Hepatocyte (in vitro differentiated cells): ENCODE measurements around the gene TMEM242. TPM values are rescaled to one million over a fixed set of nuclear protein-coding genes. Genes with fewer than 3 reads are reported as not detected.

ENCODE experiments used
- DNase-seq: peaks from one replicate; pipeline ENCODE4 v3.0.0-alpha.2; 2016; ENCODE audit warnings: low spot score
- H2AFZ ChIP-seq: fragments of 200-600 bp; sonication (generic); 2 replicates; pipeline ENCODE4 v1.6.0; 2016; ENCODE audit warnings: antibody characterized with exemption, mild to moderate bottlenecking
- H3K27ac ChIP-seq: fragments of 200-600 bp; sonication (generic); 2 replicates; pipeline ENCODE4 v1.5.1; 2016; ENCODE audit warnings: mild to moderate bottlenecking
- H3K27me3 ChIP-seq: fragments of 200-600 bp; sonication (generic); 2 replicates; pipeline ENCODE4 v1.6.1; 2016
- H3K36me3 ChIP-seq: fragments of 200-600 bp; sonication (generic); replicated peaks from 2 replicates; pipeline ENCODE4 v1.5.1; 2016; ENCODE audit warnings: low read depth; ENCODE audit not compliant: insufficient read depth
- H3K4me1 ChIP-seq: fragments of 200-600 bp; sonication (generic); 2 replicates; pipeline ENCODE4 v1.5.1; 2016; ENCODE audit warnings: mild to moderate bottlenecking, moderate library complexity; ENCODE audit not compliant: insufficient read depth
- H3K4me2 ChIP-seq: fragments of 200-600 bp; sonication (generic); 2 replicates; pipeline ENCODE4 v1.6.0; 2016
- H3K4me3 ChIP-seq: fragments of 200-600 bp; sonication (generic); 2 replicates; pipeline ENCODE4 v1.5.1; 2016; ENCODE audit warnings: mild to moderate bottlenecking
- H3K79me2 ChIP-seq: fragments of 200-600 bp; sonication (generic); 2 replicates; pipeline ENCODE4 v1.6.0; 2017; ENCODE audit warnings: mild to moderate bottlenecking
- H3K9me2 ChIP-seq: fragments of 200-600 bp; sonication (generic); replicated peaks from 2 replicates; pipeline ENCODE4 v1.6.0; 2017; ENCODE audit warnings: mild to moderate bottlenecking; ENCODE audit not compliant: insufficient read depth
- H3K9me3 ChIP-seq: fragments of 200-600 bp; sonication (generic); 2 replicates; pipeline ENCODE4 v1.5.1; 2016; ENCODE audit warnings: low read depth, mild to moderate bottlenecking
- H4K20me1 ChIP-seq: fragments of 200-600 bp; sonication (generic); 2 replicates; pipeline ENCODE4 v1.6.0; 2016; ENCODE audit warnings: mild to moderate bottlenecking; ENCODE audit not compliant: insufficient read depth, poor library complexity, severe bottlenecking
- EZH2 ChIP-seq: fragments of 200-600 bp; sonication (generic); IDR thresholded peaks from 2 replicates; pipeline ENCODE4 v1.6.1; 2016; ENCODE audit warnings: antibody characterized with exemption, mild to moderate bottlenecking, borderline replicate concordance
- EZH2phosphoT487 ChIP-seq: fragments of 200-600 bp; sonication (generic); IDR thresholded peaks from one replicate; pipeline ENCODE4 v1.6.1; 2018; ENCODE audit warnings: antibody characterized with exemption, mild to moderate bottlenecking, low read depth, moderate library complexity; ENCODE audit not compliant: unreplicated experiment, severe bottlenecking
- WGBS: methylation state at CpG from one replicate; pipeline ENCODE4 v1.1.6; 2016; ENCODE audit warnings: low lambda C conversion rate; ENCODE audit errors: missing lambda C conversion rate; 5-methylcytosine and 5-hydroxymethylcytosine counted together
- polyA plus RNA-seq: library from polyadenylated mRNA; unstranded; fragments of >200 nt; fragmentation: Nextera tagmentation; extraction: Ambion mirVana; gene quantifications from 2 replicates; pipeline ENCODE4 v1.2.1, GENCODE V29; 2016
- total RNA-seq: library from RNA; depleted of rRNA; stranded (reverse); fragments of >200 nt; gene quantifications from 2 replicates; pipeline ENCODE4 v1.2.3, GENCODE V29; 2014
- TF ChIP-seq, protein P1 (sequence below): fragments of 200-600 bp; sonication (generic); IDR thresholded peaks from 2 replicates; pipeline ENCODE4 v1.5.1; 2016; ENCODE audit warnings: antibody characterized with exemption, mild to moderate bottlenecking; ENCODE audit not compliant: poor library complexity

TMEM242 gene
- total and polyA plus RNA-seq, 2 experiments from 2014 or later = 9.0 to 13.7 TPM

DNA sequence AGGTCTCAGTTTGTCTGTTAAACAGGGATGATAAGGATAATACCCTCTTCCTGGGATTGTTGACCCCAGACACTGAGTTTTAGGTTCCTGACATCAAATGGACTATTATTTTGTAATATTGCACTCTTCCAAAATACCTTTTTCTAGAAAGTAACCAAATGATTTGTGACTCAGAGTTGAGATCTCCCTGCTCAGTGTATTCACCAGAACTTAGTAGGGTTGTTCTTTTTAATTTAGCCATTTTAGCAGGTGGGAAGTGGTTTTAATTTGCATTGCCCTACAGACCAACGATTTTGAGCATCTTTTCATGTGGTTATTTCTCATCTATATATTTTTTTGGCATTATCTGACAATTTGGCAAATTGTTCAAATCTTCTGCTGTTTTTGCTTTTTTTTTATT lies 75.1 kb downstream of the TMEM242 start:
- 71% methylated on average over 1 of the region's 1 CpG for WGBS
- Histone ChIP-seq H3K4me1 (peaks cover 24% of the 10 kb centered on the region), H3K4me2 (no peak overlapping the region), H3K27me3 (peaks cover 2% of the 10 kb centered on the region), H3K9me3 (no peaks in the 10 kb centered on the region), H4K20me1 (no peaks in the 10 kb centered on the region), H3K9me2 (no peaks in the 10 kb centered on the region), H3K36me3 (no peaks in the 10 kb centered on the region), H3K4me3 (no peak overlapping the region), H3K27ac (no peak overlapping the region), H2AFZ (no peak overlapping the region), H3K79me2 (no peaks in the 10 kb centered on the region)
- TF ChIP-seq, protein P1, sequence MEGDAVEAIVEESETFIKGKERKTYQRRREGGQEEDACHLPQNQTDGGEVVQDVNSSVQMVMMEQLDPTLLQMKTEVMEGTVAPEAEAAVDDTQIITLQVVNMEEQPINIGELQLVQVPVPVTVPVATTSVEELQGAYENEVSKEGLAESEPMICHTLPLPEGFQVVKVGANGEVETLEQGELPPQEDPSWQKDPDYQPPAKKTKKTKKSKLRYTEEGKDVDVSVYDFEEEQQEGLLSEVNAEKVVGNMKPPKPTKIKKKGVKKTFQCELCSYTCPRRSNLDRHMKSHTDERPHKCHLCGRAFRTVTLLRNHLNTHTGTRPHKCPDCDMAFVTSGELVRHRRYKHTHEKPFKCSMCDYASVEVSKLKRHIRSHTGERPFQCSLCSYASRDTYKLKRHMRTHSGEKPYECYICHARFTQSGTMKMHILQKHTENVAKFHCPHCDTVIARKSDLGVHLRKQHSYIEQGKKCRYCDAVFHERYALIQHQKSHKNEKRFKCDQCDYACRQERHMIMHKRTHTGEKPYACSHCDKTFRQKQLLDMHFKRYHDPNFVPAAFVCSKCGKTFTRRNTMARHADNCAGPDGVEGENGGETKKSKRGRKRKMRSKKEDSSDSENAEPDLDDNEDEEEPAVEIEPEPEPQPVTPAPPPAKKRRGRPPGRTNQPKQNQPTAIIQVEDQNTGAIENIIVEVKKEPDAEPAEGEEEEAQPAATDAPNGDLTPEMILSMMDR = no peak
- TF ChIP-seq EZH2 (no peak), EZH2phosphoT487 (no peak)
- DNase-seq = no peak

DNA sequence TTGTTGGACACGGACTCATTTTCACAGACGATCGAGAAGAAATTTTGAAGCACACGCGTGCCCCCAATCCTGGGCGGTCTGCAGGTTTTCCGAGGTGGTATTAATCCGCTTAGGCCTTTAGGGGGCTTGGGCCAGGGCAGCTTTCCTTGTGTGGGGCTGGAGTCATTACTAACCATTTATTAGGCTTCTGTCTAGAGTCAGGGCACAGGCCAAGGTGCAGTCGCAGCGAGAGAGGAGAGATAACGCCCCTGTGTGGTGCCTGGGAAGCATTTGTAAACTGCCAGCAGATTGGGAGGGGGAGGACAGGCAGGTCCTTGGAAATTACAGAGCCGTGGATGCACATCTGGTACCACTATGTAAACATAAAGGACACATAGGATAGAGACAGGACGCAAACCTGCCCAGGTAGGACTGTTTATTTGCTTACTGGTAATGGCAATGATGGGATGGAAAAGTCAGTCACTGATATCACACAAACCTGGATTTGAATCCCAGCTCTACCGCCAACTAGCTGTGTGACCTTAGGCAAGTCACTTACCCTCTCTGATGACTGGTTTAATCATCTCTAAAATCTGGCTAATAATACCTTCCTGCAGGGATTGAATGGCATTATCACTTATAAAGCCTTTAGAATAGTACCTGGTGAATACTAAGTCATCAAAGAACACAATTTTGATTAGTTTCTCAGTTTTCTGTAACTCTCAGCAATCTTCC lies 76.4 kb downstream of the TMEM242 start:
- Histone ChIP-seq H3K27ac (no peak overlapping the region), H3K9me2 (no peaks in the 10 kb centered on the region), H2AFZ (no peak overlapping the region), H3K36me3 (no peaks in the 10 kb centered on the region), H3K4me3 (no peak overlapping the region), H3K9me3 (no peaks in the 10 kb centered on the region), H4K20me1 (no peaks in the 10 kb centered on the region), H3K4me1 (peaks cover 20% of the 10 kb centered on the region), H3K4me2 (no peak overlapping the region), H3K79me2 (no peaks in the 10 kb centered on the region), H3K27me3 (no peaks in the 10 kb centered on the region)
- no peak for DNase-seq
- TF ChIP-seq EZH2 (no peak), EZH2phosphoT487 (no peak)
- TF ChIP-seq, protein P1 = no peak
- WGBS = 85% methylated on average over 14 of the region's 14 CpGs

DNA sequence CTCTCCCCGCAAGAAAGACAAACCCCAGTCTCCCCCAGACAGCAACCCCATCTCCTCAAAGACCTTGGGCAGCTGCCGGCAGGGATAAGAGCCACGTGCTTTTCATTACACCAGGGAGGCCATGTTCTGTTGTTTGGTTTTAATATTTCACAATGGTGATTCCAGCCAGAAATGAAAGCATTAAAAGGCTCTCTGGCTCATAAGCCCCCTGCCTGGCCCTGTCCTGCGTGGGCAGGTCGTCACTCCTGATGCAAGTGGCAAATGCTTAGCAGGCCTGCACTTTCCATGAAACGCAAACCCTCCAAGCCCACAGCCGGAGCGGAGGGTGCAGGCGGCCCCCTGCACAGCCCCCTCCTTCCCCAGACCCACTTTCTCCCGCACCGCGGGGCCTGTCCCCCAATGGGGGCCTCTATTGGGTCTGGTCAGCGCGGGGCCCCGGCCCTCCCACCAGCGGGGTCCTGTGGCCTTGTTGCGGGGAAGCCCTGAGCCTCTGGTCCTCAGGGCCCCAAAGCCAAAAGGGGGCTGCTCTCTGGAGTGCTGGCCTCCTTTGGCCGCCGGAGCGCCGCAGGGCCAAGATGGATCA lies 77.2 kb downstream of the TMEM242 start:
- H2AFZ ChIP-seq = no peak overlapping the region
- WGBS = 70% methylated on average over 19 of the region's 21 CpGs
- no peaks in the 10 kb centered on the region for H3K27me3 ChIP-seq
- H3K36me3 ChIP-seq = no peaks in the 10 kb centered on the region
- DNase-seq = no peak
- H3K79me2 ChIP-seq = no peaks in the 10 kb centered on the region
- H3K4me1 ChIP-seq = peaks cover 18% of the 10 kb centered on the region
- no peaks in the 10 kb centered on the region for H3K9me3 ChIP-seq
- H3K9me2 ChIP-seq = no peaks in the 10 kb centered on the region
- H3K4me2 ChIP-seq = no peak overlapping the region
- TF ChIP-seq EZH2phosphoT487 = no peak
- TF ChIP-seq EZH2 = no peak
- TF ChIP-seq, protein P1 = no peak
- H4K20me1 ChIP-seq = no peaks in the 10 kb centered on the region
- no peak overlapping the region for H3K27ac ChIP-seq
- H3K4me3 ChIP-seq = no peak overlapping the region
